ENCODE data around the gene MIPEP.

DNA sequence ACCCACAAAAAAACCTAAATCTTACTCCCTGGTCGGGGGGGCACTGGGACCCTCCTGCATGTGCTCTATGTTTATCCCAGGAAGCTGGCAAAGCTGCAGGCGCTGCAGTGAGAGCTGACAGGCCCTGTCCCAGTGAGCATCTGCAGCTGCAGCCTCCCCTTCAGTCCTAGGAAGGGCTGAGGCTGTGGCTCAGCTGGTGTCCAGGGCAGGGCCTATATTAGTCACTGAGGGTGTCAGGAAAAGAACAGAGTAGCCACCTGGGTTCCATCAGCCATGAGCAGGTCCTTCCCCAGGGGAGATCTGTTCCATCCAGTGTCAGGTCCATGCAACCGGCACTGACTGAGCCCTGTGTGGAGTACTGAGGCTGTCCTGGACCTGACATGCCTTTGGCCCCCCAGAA lies 198.5 kb downstream of the MIPEP start:
- TF ChIP-seq, protein P1, sequence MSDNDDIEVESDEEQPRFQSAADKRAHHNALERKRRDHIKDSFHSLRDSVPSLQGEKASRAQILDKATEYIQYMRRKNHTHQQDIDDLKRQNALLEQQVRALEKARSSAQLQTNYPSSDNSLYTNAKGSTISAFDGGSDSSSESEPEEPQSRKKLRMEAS (IDR thresholded peaks at IDR 0.05; ENCODE audit: low read depth, low read length), result no peak
- TF ChIP-seq, protein P2, sequence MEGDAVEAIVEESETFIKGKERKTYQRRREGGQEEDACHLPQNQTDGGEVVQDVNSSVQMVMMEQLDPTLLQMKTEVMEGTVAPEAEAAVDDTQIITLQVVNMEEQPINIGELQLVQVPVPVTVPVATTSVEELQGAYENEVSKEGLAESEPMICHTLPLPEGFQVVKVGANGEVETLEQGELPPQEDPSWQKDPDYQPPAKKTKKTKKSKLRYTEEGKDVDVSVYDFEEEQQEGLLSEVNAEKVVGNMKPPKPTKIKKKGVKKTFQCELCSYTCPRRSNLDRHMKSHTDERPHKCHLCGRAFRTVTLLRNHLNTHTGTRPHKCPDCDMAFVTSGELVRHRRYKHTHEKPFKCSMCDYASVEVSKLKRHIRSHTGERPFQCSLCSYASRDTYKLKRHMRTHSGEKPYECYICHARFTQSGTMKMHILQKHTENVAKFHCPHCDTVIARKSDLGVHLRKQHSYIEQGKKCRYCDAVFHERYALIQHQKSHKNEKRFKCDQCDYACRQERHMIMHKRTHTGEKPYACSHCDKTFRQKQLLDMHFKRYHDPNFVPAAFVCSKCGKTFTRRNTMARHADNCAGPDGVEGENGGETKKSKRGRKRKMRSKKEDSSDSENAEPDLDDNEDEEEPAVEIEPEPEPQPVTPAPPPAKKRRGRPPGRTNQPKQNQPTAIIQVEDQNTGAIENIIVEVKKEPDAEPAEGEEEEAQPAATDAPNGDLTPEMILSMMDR (IDR thresholded peaks at IDR 0.05; ENCODE audit: low read depth, low read length), result no peak
- no peak for TF ChIP-seq POLR2A (IDR thresholded peaks at IDR 0.05; ENCODE audit: extremely low read depth, insufficient read length)
- no peak for TF ChIP-seq MYC (IDR thresholded peaks at IDR 0.05; ENCODE audit: low read depth, low read length)
